ENCODE data around the gene GALT.

GALT gene

DNA sequence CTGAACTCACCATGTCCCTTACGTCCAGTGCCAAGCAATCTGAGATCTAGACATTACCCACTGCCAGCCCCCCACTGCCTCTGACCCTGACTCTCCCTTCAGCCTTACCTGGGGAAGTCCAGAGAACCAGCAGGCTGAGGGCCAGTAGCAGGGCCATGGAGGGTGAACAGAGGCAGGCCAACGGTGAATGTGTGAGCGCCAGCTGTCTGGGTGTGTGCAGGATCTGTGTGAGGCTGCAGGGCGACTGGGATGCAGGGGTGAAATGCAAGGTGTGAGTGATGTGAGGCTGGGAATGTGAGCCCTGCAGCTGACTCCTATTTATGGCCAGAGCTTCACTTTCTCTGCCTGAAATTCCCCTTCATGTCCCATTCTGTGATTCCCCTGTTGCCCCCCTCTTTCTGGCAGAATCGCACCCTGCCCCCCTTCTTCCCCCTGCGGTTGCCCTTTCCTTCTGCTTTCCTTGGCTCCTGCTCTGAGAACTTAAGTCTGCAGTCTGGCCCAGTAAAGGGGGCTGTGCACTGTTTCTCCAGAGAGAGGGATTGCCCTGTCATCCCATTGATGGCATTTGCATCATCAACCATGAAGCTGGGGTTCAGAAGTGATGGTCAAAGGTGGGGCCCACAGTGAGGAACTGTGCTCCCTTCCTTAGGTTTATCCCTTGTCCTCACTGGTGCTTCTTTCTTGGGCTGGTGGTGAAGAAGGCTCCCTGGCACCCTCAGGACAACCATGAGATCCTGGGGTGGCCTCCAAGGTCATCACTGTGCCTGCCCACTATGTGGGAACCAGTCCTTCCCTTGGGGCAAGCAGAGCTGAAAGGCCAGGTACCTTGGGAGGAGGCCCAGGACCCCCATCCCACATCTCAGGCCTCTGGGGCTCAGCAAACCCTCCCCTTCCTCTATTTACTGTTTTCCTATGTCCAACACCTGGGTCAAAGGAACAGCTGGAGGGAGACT is 44.8 kb downstream of the GALT start, which contains the start of gene CCL19:
CCL19 (minus strand) TSS at position 294 of the 953 bp plus-strand sequence; CDS start at position 157, 137 bp downstream.
- CTCF ChIA-PET, result interaction anchor here (1.1 to 10.0 kb wide), 4 partner anchors 9 to 27 kb away, joined by 3 to 163 read pairs (median 4); no protein-coding TSS in a partner anchor
- TF ChIP-seq CTCF (IDR thresholded peaks at IDR 0.05; ENCODE audit: insufficient read depth, low read length, missing control alignments), result no peak
- DNase-seq (ENCODE audit: low read depth, low spot score), result no peak
- no peak within 1 kb of the TSS for H3K4me3 ChIP-seq (ENCODE audit: low read depth, low read length)
- POLR2A ChIA-PET, result no interaction called here

DNA sequence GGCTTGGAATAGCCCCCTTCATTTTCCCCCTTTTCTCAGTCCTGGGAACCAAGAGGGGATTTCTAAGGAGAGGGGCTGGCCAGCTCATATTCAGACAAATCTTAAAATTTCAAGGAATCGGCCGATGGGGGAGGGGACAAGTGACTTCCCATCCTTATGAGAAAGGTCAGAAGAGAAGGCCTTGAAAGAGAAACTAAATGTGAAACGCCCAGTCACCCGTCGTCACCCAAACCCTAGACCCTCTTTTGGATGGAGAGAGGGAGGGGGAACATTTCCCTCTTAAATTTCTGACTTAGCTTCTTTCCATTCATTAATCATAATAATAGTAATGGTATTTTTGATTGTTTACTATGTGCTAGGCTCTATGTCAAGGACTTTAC is 45.5 kb downstream of the GALT start:
- no peak for TF ChIP-seq CTCF (IDR thresholded peaks at IDR 0.05; ENCODE audit: insufficient read depth, low read length, missing control alignments)
- ChIA-PET CTCF (interaction anchor here (1.2 to 10.0 kb wide), 2 partner anchors 9 to 16 kb away, joined by 3 to 163 read pairs; no protein-coding TSS in a partner anchor), POLR2A (no interaction called here)
- DNase-seq (ENCODE audit: low read depth, low spot score), result no peak
- no peak overlapping the region for H3K4me3 ChIP-seq (ENCODE audit: low read depth, low read length)

GRCh38 chr9:34693560-34693959 is 47.1 kb downstream of the GALT start:
- ChIA-PET CTCF (interaction anchor here (1.2 to 10.0 kb wide), 3 partner anchors 7 to 38 kb away, joined by 3 to 163 read pairs (median 4); no protein-coding TSS in a partner anchor), POLR2A (no interaction called here)
- DNase-seq (ENCODE audit: low read depth, low spot score), result no peak
- no peak overlapping the region for H3K4me3 ChIP-seq (ENCODE audit: low read depth, low read length)
- TF ChIP-seq CTCF (IDR thresholded peaks at IDR 0.05; ENCODE audit: insufficient read depth, low read length, missing control alignments), result no peak

DNA sequence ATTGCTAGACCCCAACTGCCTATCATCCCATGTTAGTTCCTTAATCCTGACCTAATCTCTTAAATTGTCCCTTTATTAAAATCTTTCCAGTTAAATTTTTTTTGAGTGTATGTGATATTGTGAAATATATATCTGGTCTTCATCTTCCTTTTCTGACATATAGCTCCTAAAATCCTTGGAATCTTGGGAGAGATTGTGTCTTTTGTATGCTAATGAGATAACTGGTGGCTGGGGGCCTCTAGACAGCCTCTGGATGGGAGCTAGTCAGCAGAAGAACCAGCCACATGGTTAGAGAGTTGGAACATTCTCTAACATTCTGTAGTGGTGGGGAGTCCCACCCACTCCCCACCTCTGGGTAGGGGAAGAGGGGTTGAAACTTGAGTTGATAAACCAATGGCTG is 48.3 kb downstream of the GALT start:
- DNase-seq (ENCODE audit: low read depth, low spot score), result no peak
- ChIA-PET CTCF (interaction anchor here (1.2 to 10.0 kb wide), 4 partner anchors 6 to 37 kb away, joined by 3 to 163 read pairs (median 4); no protein-coding TSS in a partner anchor), POLR2A (no interaction called here)
- no peak for TF ChIP-seq CTCF (IDR thresholded peaks at IDR 0.05; ENCODE audit: insufficient read depth, low read length, missing control alignments)
- no peak overlapping the region for H3K4me3 ChIP-seq (ENCODE audit: low read depth, low read length)

Measured in AG04449 (cell line).